Stimulated activated naive CD8-positive, alpha-beta T cell treated with anti-CD3 and anti-CD28 coated beads, Interleukin-15, Interleukin-2, amounts not matched to agents 100 ng/mL and 50 ng/mL, for 24 hours (primary cell): Measurements from ENCODE around the gene GALNTL6.
"Not testable (repeated sequence)": the region's sequence is repeated elsewhere in the genome, so short reads cannot be mapped to it uniquely, and the experiment has no call there.

ENCODE experiments used
- H3K27ac Mint-ChIP-seq: one replicate; pipeline ENCODE4 v1.8.0; 2021; ENCODE audit warnings: mild to moderate bottlenecking, mixed read lengths
- H3K27me3 Mint-ChIP-seq: one replicate; pipeline ENCODE4 v1.8.0; 2021; ENCODE audit warnings: mixed read lengths
- H3K36me3 Mint-ChIP-seq: one replicate; pipeline ENCODE4 v1.8.0; 2021; ENCODE audit warnings: low read depth, mixed read lengths
- H3K4me1 Mint-ChIP-seq: one replicate; pipeline ENCODE4 v1.8.0; 2021; ENCODE audit warnings: low read depth, mixed read lengths
- H3K4me3 Mint-ChIP-seq: one replicate; pipeline ENCODE4 v1.8.0; 2021; ENCODE audit warnings: mild to moderate bottlenecking, mixed read lengths
- H3K9me3 Mint-ChIP-seq: one replicate; pipeline ENCODE4 v1.8.0; 2021; ENCODE audit warnings: mixed read lengths

GALNTL6 gene

GRCh38 chr4:172867835-172868234 is 1054.6 kb downstream of the GALNTL6 start:
- H3K4me3 Mint-ChIP-seq, result no peak overlapping the region
- no peaks in the 10 kb centered on the region for H3K27me3 Mint-ChIP-seq
- no peaks in the 10 kb centered on the region for H3K4me1 Mint-ChIP-seq
- no peaks in the 10 kb centered on the region for H3K9me3 Mint-ChIP-seq
- H3K27ac Mint-ChIP-seq, result no peak overlapping the region
- no peaks in the 10 kb centered on the region for H3K36me3 Mint-ChIP-seq

GRCh38 chr4:172868271-172868670 is 1055.1 kb downstream of the GALNTL6 start:
- H3K4me3 Mint-ChIP-seq, result no peak overlapping the region
- no peaks in the 10 kb centered on the region for H3K9me3 Mint-ChIP-seq
- H3K27ac Mint-ChIP-seq, result no peak overlapping the region
- H3K27me3 Mint-ChIP-seq, result no peaks in the 10 kb centered on the region
- H3K36me3 Mint-ChIP-seq, result no peaks in the 10 kb centered on the region
- no peaks in the 10 kb centered on the region for H3K4me1 Mint-ChIP-seq

- H3K9me3 Mint-ChIP-seq, result no peaks in the 10 kb centered on the region
- H3K4me3 Mint-ChIP-seq, result no peak overlapping the region
- no peaks in the 10 kb centered on the region for H3K36me3 Mint-ChIP-seq
- no peak overlapping the region for H3K27ac Mint-ChIP-seq
- H3K27me3 Mint-ChIP-seq, result no peaks in the 10 kb centered on the region
- no peaks in the 10 kb centered on the region for H3K4me1 Mint-ChIP-seq
Observed at GRCh38 chr4:172869621-172870268, 1056.5 kb downstream of the GALNTL6 start.

GRCh38 chr4:172871381-172871780 is 1058.2 kb downstream of the GALNTL6 start:
- Mint-ChIP-seq H3K36me3 (no peaks in the 10 kb centered on the region), H3K9me3 (no peaks in the 10 kb centered on the region), H3K4me3 (no peak overlapping the region), H3K27ac (no peak overlapping the region), H3K4me1 (no peaks in the 10 kb centered on the region), H3K27me3 (no peaks in the 10 kb centered on the region)

DNA sequence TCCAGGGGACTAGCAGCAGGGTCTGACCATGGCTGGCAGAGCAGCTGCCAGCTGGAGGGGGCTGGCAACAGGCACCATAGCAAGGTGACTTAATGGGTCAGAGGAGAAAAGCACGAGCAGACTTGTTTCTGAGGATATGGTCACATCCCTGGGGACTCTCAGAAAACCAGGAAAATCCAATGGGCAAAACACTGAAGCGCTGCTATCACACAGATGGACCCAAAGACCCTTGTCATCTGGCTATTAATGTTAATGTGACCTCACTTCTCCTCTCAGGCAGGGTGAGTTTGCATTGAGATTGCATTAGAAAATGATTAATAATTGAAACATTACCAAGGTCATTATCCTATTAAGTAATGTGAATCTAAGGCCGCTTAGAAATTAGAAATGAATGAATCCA is 1061.7 kb downstream of the GALNTL6 start:
- Mint-ChIP-seq H3K27ac (no peak overlapping the region), H3K4me1 (no peaks in the 10 kb centered on the region), H3K9me3 (no peaks in the 10 kb centered on the region), H3K36me3 (no peaks in the 10 kb centered on the region), H3K27me3 (no peaks in the 10 kb centered on the region), H3K4me3 (no peak overlapping the region)

DNA sequence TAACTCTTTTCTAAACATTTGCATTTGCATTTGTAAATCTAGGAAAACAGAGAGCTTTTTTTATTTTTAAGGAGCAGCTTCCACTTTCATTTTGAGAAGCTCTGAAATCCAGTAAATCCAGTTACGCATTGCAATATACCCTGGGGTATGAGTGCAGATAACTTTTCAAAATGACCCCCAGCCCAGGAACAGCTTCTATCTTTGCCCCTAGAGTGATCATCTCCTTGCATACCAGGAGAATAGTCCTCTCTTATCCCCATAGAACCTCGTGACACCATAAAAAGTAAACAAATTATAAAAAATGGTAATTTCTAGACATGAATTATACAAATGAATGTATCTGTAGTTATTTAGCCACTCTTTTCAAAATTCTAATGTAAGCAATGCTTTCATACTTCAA is 1063.2 kb downstream of the GALNTL6 start:
- Mint-ChIP-seq H3K9me3 (peaks cover 3% of the 10 kb centered on the region), H3K4me1 (no peaks in the 10 kb centered on the region), H3K36me3 (no peaks in the 10 kb centered on the region), H3K4me3 (no peak overlapping the region), H3K27ac (no peak overlapping the region), H3K27me3 (no peaks in the 10 kb centered on the region)

DNA sequence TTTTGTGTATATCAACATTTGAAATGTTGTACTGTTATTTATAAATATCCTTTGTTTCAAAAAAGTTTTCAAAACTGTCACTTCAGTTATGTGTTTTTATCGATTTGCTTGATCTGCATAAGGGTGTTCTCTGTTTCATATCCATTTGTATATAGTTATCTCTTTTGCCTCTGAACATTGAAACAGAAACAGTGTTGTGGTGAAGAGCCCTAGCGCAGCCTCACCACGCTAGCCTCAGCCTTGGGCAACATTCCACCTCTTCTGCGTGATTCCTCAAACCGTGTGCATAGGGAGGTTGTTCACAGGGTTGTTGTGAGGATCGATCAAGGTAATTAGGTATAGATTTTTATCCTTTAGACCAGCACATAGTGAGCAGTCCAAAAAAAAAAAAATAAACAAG is 1068.4 kb downstream of the GALNTL6 start:
- Mint-ChIP-seq H3K4me3 (no peak overlapping the region), H3K4me1 (no peaks in the 10 kb centered on the region), H3K27ac (no peak overlapping the region), H3K27me3 (no peaks in the 10 kb centered on the region), H3K9me3 (peaks cover 9% of the 10 kb centered on the region), H3K36me3 (no peaks in the 10 kb centered on the region)

- H3K27ac Mint-ChIP-seq, H3K9me3 Mint-ChIP-seq, H3K27me3 Mint-ChIP-seq, H3K4me1 Mint-ChIP-seq, H3K4me3 Mint-ChIP-seq, H3K36me3 Mint-ChIP-seq: not testable (repeated sequence)
Observed at GRCh38 chr4:172887358-172887757, 1074.2 kb downstream of the GALNTL6 start.

DNA sequence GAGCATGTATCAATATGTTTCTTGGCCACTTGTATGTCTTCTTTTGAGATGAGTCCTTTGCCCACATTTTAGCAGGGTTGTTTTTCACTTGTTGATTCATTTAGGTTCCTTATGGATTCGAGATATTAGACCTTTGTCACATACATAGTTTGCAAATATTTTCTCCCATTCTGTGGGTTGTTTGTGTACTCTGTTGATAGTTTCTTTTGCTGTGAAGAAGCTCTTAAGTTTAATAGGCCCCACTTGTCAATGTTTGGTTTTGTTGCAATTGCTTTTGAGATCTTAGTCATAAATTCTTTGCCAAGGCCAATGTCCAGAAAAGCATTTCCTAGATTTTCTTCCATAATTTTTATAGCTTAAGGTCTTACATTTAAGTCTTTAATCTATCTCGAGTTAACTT is 1074.8 kb downstream of the GALNTL6 start:
- Mint-ChIP-seq H3K36me3 (no peaks in the 10 kb centered on the region), H3K27ac (no peak overlapping the region)

DNA sequence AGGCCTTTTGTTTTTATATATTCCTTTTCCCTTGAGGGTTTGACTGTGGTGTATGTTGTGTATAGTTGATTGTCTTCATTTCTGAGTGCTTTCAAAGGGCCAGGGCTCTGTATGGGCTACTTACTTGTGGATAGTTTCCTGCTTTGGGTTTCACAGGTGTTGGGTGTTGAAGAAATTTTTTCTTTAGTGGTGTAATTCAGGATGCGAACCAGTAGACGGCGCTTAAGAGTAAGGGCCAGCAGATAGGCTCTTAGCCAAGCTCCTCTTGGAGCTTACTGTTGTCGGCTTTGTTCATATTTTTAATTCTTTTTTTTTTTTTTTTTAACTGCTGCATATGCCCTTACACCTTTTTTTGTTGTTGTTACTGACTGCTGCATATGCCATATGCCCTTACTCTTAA is 1079.1 kb downstream of the GALNTL6 start:
- Mint-ChIP-seq H3K4me1 (no peaks in the 10 kb centered on the region), H3K36me3 (no peaks in the 10 kb centered on the region), H3K27ac (no peak overlapping the region), H3K9me3 (peaks cover 7% of the 10 kb centered on the region), H3K27me3 (no peaks in the 10 kb centered on the region), H3K4me3 (no peak overlapping the region)

More for the DNA sequence above, 1074.8 kb downstream of the GALNTL6 start:
- Mint-ChIP-seq H3K27me3 (no peaks in the 10 kb centered on the region), H3K4me3 (no peak overlapping the region), H3K4me1 (no peaks in the 10 kb centered on the region), H3K9me3 (peaks cover 6% of the 10 kb centered on the region)

DNA sequence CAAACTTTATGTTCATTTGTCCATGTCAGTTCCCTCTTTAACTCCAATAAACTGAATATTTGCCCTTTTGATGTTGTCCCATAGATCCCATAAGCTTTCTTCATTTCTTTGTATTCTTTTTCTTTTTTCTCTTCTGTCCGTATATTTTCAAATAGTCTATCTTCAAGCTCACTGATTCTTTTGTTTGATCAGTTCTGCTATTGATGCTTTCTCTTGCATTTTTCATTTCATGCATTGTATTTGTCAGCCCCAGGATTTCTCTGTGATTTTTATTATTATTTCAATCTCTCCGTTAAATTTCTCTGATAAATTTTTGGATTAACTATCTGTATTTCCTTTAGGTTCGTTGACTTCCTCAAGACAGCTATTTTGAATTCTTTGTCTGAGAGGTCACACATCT is 1082.5 kb downstream of the GALNTL6 start:
- peaks cover 2% of the 10 kb centered on the region for H3K27me3 Mint-ChIP-seq
- no peaks in the 10 kb centered on the region for H3K4me1 Mint-ChIP-seq
- H3K36me3 Mint-ChIP-seq, result no peaks in the 10 kb centered on the region
- no peak overlapping the region for H3K27ac Mint-ChIP-seq
- H3K9me3 Mint-ChIP-seq, result peaks cover 7% of the 10 kb centered on the region
- no peak overlapping the region for H3K4me3 Mint-ChIP-seq

GRCh38 chr4:172897046-172897445 is 1083.8 kb downstream of the GALNTL6 start:
- Mint-ChIP-seq H3K9me3 (peaks cover 7% of the 10 kb centered on the region), H3K4me1 (no peaks in the 10 kb centered on the region), H3K4me3 (no peak overlapping the region), H3K27ac (no peak overlapping the region), H3K36me3 (no peaks in the 10 kb centered on the region), H3K27me3 (peaks cover 2% of the 10 kb centered on the region)

DNA sequence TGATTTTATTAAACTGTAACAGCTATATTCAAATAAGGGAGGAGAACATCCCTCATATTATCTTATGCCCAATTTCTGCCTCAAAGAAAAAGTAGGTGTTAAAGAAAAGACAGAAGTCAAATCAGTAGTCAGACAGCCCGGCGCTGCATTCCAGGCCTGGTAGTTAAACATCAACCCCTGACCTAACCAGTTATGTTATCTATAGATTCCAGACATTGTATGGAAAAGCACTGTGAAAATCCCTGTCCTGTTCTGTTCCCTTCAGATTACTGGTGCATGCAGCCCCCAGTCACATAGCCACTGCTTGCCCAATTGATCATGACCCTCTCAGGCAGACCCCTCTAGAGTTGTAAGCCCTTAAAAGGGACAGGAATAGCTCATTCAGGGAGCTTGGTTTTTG is 1085.5 kb downstream of the GALNTL6 start:
- Mint-ChIP-seq H3K36me3 (no peaks in the 10 kb centered on the region), H3K4me3 (no peak overlapping the region), H3K4me1 (no peaks in the 10 kb centered on the region), H3K9me3 (peaks cover 7% of the 10 kb centered on the region), H3K27me3 (peaks cover 2% of the 10 kb centered on the region), H3K27ac (no peak overlapping the region)

DNA sequence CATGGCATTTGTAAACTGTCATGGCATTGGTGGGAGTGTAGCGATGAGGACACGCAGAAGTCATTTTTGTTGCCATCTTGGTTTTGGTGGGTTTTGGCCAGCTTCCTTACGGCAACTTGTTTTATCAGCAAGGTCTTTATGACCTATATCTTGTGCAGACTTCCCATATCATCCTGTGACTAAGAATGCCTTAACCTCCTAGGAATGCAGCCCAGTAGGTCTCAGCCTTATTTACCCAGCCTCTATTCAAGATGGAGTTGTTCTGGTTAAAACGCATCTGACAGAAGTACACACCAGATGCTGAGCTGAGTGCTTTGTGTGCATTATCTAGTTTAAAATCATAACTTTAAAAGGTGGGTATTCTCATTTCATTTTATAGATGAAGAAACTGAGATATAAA is 1086.7 kb downstream of the GALNTL6 start:
- Mint-ChIP-seq H3K27me3 (peaks cover 2% of the 10 kb centered on the region), H3K4me3 (no peak overlapping the region), H3K4me1 (no peaks in the 10 kb centered on the region), H3K27ac (no peak overlapping the region), H3K36me3 (no peaks in the 10 kb centered on the region), H3K9me3 (peaks cover 7% of the 10 kb centered on the region)

DNA sequence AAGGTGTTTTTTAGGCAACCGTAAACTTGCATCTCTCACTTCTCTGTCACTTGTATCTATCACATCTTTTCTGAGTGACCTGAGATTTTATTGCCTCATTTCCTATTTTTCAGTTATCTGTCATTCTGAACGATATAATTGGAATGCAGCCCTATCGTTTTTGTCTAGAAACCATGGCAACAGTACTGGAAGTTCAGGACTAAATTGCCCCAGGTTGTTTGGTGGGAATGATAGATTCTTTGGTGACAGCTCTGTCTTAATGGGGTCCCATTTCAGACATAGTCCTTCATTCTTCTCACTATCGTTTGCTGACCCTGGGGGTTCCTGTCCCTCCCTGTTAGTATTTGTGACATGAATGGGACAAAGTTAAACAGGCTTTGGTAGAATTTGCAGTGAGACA is 1087.7 kb downstream of the GALNTL6 start:
- H3K27me3 Mint-ChIP-seq, result peaks cover 6% of the 10 kb centered on the region
- no peak overlapping the region for H3K4me3 Mint-ChIP-seq
- H3K9me3 Mint-ChIP-seq, result peaks cover 2% of the 10 kb centered on the region
- H3K36me3 Mint-ChIP-seq, result no peaks in the 10 kb centered on the region
- no peak overlapping the region for H3K27ac Mint-ChIP-seq
- no peaks in the 10 kb centered on the region for H3K4me1 Mint-ChIP-seq

GRCh38 chr4:172912468-172912867 is 1099.3 kb downstream of the GALNTL6 start:
- not testable (repeated sequence) for H3K36me3 Mint-ChIP-seq, H3K4me1 Mint-ChIP-seq, H3K9me3 Mint-ChIP-seq, H3K4me3 Mint-ChIP-seq, H3K27ac Mint-ChIP-seq
- H3K27me3 Mint-ChIP-seq, result peaks cover 12% of the 10 kb centered on the region
